ENCODE results near the gene CUX1.

- TF ChIP-seq ZNF37A (tag by site-specific recombination; IDR thresholded peaks at IDR 0.05) (no peak), PATZ1 (tag by site-specific recombination; IDR thresholded peaks at IDR 0.05) (no peak), CTCF (tag by site-specific recombination; IDR thresholded peaks at IDR 0.05) (no peak), ZNF837 (tag by site-specific recombination; IDR thresholded peaks at IDR 0.05) (no peak), ZNF274 (IDR thresholded peaks at IDR 0.05; ENCODE audit: low read length) (no peak), ZNF274 (tag by site-specific recombination; IDR thresholded peaks at IDR 0.05; ENCODE audit: borderline replicate concordance) (no peak)
- TF ChIP-seq, protein P1, sequence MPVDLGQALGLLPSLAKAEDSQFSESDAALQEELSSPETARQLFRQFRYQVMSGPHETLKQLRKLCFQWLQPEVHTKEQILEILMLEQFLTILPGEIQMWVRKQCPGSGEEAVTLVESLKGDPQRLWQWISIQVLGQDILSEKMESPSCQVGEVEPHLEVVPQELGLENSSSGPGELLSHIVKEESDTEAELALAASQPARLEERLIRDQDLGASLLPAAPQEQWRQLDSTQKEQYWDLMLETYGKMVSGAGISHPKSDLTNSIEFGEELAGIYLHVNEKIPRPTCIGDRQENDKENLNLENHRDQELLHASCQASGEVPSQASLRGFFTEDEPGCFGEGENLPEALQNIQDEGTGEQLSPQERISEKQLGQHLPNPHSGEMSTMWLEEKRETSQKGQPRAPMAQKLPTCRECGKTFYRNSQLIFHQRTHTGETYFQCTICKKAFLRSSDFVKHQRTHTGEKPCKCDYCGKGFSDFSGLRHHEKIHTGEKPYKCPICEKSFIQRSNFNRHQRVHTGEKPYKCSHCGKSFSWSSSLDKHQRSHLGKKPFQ (tag by site-specific recombination; IDR thresholded peaks at IDR 0.05) = no peak
Measured at GRCh38 chr7:102320181-102320580, 502.8 kb downstream of the CUX1 start.
